Loucy (cell line): ENCODE measurements around the gene APPBP2.
"Not testable (repeated sequence)": the region's sequence is repeated elsewhere in the genome, so short reads cannot be mapped to it uniquely, and the experiment has no call there.

Experiments
- H2AFZ ChIP-seq: fragments of 200-600 bp; sonication (generic); 2 replicates; pipeline ENCODE4 v1.6.0; 2016; ENCODE audit warnings: antibody characterized with exemption, mild to moderate bottlenecking, low read length, moderate library complexity
- H3F3A ChIP-seq: fragments of 200-600 bp; 2 replicates; pipeline ENCODE4 v1.6.0; 2016; ENCODE audit warnings: antibody characterized with exemption, low read depth, mild to moderate bottlenecking
- H3K27me3 ChIP-seq: fragments of 200-600 bp; sonication (generic); 2 replicates; pipeline ENCODE4 v1.6.1; 2014; ENCODE audit warnings: low read length, mild to moderate bottlenecking; ENCODE audit not compliant: insufficient read depth, poor library complexity, severe bottlenecking
- H3K36me3 ChIP-seq: fragments of 200-600 bp; sonication (generic); 2 replicates; pipeline ENCODE4 v1.6.1; 2016; ENCODE audit warnings: low read length; ENCODE audit not compliant: insufficient read depth
- H3K4me1 ChIP-seq: fragments of 200-600 bp; sonication (generic); 2 replicates; pipeline ENCODE4 v1.5.1; 2014; ENCODE audit warnings: low read length, mild to moderate bottlenecking; ENCODE audit not compliant: insufficient read depth, poor library complexity, severe bottlenecking
- H3K4me2 ChIP-seq: fragments of 200-600 bp; sonication (generic); 2 replicates; pipeline ENCODE4 v1.6.0; 2014; ENCODE audit warnings: antibody characterized with exemption, low read length, low read depth, mild to moderate bottlenecking; ENCODE audit not compliant: poor library complexity, severe bottlenecking
- H3K4me3 ChIP-seq: fragments of 200-600 bp; sonication (generic); 2 replicates; pipeline ENCODE4 v1.5.1; 2014; ENCODE audit warnings: low read length, mild to moderate bottlenecking, mixed read lengths; ENCODE audit not compliant: poor library complexity, severe bottlenecking
- H3K79me2 ChIP-seq: fragments of 200-600 bp; sonication (generic); 2 replicates; pipeline ENCODE4 v1.6.1; 2014; ENCODE audit warnings: low read length; ENCODE audit not compliant: insufficient read depth
- H3K9ac ChIP-seq: fragments of 200-600 bp; sonication (generic); 2 replicates; pipeline ENCODE4 v1.6.0; 2014; ENCODE audit warnings: mild to moderate bottlenecking, low read depth, low read length, moderate library complexity; ENCODE audit not compliant: poor library complexity, severe bottlenecking
- H3K9me2 ChIP-seq: fragments of 200-600 bp; sonication (generic); replicated peaks from 2 replicates; pipeline ENCODE4 v1.6.1; 2016; ENCODE audit warnings: low read depth, low read length, mixed read lengths
- H3K9me3 ChIP-seq: fragments of 200-600 bp; sonication (generic); 2 replicates; pipeline ENCODE4 v1.6.1; 2014; ENCODE audit warnings: mild to moderate bottlenecking, antibody characterized with exemption, low read length, low read depth; ENCODE audit not compliant: insufficient read depth
- H4K20me1 ChIP-seq: fragments of 200-600 bp; sonication (generic); 2 replicates; pipeline ENCODE4 v1.6.0; 2014; ENCODE audit warnings: antibody characterized with exemption, low read length, mild to moderate bottlenecking; ENCODE audit not compliant: insufficient read depth, poor library complexity, severe bottlenecking
- EZH2phosphoT487 ChIP-seq: fragments of 200-600 bp; IDR thresholded peaks from 2 replicates; pipeline ENCODE4 v1.6.1; 2018; ENCODE audit warnings: antibody characterized with exemption, mild to moderate bottlenecking, moderate library complexity, borderline replicate concordance
- TF ChIP-seq, protein P1 (sequence below): fragments of 200-600 bp; sonication (generic); conservative IDR thresholded peaks from 2 replicates; pipeline ENCODE4 v1.5.1; 2014; ENCODE audit warnings: mild to moderate bottlenecking, antibody characterized with exemption, low read length

APPBP2 gene

DNA sequence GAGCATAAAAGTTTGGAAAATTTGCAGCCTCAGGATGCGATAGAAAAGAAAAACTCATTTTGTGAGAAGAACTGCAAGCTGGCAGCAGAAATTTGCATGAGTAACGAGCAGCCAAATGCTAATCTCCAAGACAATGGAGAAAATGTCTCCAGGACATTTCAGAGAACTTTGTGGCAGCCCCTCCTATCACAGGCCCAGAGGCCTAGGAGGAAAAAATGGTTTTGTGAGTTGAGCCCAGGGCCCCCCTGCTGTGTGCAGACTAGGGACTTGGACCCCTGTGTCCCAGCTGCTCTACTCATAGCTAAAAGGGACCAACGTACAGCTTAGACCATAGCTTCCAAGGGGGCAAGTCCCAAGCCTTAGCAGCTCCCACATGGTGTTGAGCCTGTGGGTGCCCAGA lies 34.3 kb downstream of the APPBP2 start:
- Histone ChIP-seq H3K9me3 (peaks cover 16% of the 10 kb centered on the region; the same call in 1 of the 2 replicates), H3K4me3 (no peak overlapping the region), H3K9me2 (no peaks in the 10 kb centered on the region), H3K9ac (no peak overlapping the region), H3K4me2 (no peak overlapping the region), H3K79me2 (peaks cover 4% of the 10 kb centered on the region; the same call in 1 of the 2 replicates), H2AFZ (no peak overlapping the region), H3F3A (no peaks in the 10 kb centered on the region), H3K27me3 (no peaks in the 10 kb centered on the region), H4K20me1 (no peaks in the 10 kb centered on the region), H3K4me1 (no peaks in the 10 kb centered on the region), H3K36me3 (peaks cover 83% of the 10 kb centered on the region)
- no peak for TF ChIP-seq EZH2phosphoT487
- TF ChIP-seq, protein P1, sequence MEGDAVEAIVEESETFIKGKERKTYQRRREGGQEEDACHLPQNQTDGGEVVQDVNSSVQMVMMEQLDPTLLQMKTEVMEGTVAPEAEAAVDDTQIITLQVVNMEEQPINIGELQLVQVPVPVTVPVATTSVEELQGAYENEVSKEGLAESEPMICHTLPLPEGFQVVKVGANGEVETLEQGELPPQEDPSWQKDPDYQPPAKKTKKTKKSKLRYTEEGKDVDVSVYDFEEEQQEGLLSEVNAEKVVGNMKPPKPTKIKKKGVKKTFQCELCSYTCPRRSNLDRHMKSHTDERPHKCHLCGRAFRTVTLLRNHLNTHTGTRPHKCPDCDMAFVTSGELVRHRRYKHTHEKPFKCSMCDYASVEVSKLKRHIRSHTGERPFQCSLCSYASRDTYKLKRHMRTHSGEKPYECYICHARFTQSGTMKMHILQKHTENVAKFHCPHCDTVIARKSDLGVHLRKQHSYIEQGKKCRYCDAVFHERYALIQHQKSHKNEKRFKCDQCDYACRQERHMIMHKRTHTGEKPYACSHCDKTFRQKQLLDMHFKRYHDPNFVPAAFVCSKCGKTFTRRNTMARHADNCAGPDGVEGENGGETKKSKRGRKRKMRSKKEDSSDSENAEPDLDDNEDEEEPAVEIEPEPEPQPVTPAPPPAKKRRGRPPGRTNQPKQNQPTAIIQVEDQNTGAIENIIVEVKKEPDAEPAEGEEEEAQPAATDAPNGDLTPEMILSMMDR, result no peak

DNA sequence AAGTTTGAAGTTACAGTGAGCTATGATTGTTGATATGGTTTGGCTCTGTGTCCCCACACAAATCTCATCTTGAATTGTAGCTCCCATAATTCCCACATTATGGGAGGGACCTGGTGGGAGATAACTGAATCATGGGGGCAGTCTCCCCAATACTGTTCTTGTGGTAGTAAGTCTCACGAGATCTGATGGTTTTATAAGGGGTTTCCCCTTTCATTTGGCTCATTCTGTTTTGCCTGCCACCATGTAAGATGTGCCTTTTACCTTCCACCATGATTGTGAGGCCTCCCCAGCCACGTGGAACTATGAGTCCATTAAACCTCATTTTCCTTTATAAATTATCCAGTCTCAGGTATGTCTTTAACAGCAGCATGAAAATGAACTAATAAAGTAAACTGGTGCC lies 35.4 kb downstream of the APPBP2 start:
- not testable (repeated sequence) for H3K9me2 ChIP-seq, H3K4me2 ChIP-seq, H3K79me2 ChIP-seq, H3K4me1 ChIP-seq, H3K27me3 ChIP-seq, H3K9ac ChIP-seq, H2AFZ ChIP-seq, H3K4me3 ChIP-seq, H3F3A ChIP-seq, H4K20me1 ChIP-seq
- Histone ChIP-seq H3K9me3 (peaks cover 16% of the 10 kb centered on the region; the same call in 1 of the 2 replicates), H3K36me3 (peaks cover 72% of the 10 kb centered on the region)

DNA sequence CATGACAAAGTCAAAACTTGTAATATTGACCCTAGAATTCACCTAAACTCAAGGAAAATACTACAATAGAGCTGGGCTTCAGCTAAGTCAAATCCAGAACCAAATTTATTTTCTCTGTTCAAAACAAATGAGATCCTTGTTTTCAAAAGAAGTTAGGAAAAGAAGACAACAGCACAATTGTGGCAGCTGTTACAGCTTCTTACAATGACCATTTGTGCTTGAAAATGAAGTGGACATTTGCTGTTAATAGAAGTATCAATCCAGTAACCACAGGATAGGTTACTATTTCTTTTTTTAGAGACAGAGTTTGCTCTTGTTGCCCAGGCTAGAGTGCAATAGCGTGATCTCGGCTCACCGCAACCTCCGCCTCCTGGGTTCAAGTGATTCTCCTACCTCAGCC lies 44.4 kb downstream of the APPBP2 start:
- Histone ChIP-seq H3K9me3 (no peaks in the 10 kb centered on the region), H4K20me1 (no peaks in the 10 kb centered on the region), H3K9ac (no peak overlapping the region), H3K79me2 (no peaks in the 10 kb centered on the region), H3K27me3 (no peaks in the 10 kb centered on the region), H3K4me3 (no peak overlapping the region), H3K36me3 (peaks cover 4% of the 10 kb centered on the region; the same call in 1 of the 2 replicates), H3F3A (no peaks in the 10 kb centered on the region), H3K9me2 (no peaks in the 10 kb centered on the region), H2AFZ (no peak overlapping the region), H3K4me1 (no peaks in the 10 kb centered on the region), H3K4me2 (no peak overlapping the region)
- no peak for TF ChIP-seq EZH2phosphoT487
- TF ChIP-seq, protein P1, result no peak

DNA sequence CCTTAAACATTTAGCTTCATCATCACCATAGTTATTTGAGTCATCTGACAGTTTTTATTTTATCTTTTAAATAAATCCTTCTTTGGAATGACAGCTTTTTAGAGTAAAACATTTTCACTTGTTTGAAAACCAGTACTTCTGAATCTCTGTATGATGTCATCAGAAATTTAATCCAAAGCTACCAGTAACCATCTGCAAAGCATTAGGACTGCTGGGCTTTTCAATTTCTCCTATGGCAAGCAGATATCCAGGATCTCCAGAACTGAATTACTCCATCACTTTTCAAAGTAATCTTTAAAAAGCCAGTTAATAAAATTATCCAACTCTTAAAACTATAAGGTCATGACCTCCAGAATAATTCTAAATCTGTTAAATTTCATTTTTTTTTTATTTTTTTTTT lies 52.3 kb downstream of the APPBP2 start:
- Histone ChIP-seq H3K79me2 (no peaks in the 10 kb centered on the region), H3K27me3 (no peaks in the 10 kb centered on the region), H3K9ac (no peak overlapping the region), H3F3A (no peaks in the 10 kb centered on the region), H3K4me2 (no peak overlapping the region), H3K36me3 (peaks cover 22% of the 10 kb centered on the region), H2AFZ (no peak overlapping the region), H4K20me1 (no peaks in the 10 kb centered on the region), H3K9me3 (peaks cover 4% of the 10 kb centered on the region; the same call in 1 of the 2 replicates), H3K4me3 (no peak overlapping the region), H3K4me1 (peaks cover 11% of the 10 kb centered on the region), H3K9me2 (no peaks in the 10 kb centered on the region)
- no peak for TF ChIP-seq EZH2phosphoT487
- TF ChIP-seq, protein P1, result no peak
